Erythroblast (primary cell): Measurements from ENCODE around the gene SULT1E1.

Experiments
- DNase-seq, 2 experiments: peaks; one replicate each; lab custom pipeline; 2025; lab: John Stamatoyannopoulos, UW
- GATA1 ChIP-seq: IDR thresholded peaks from 2 replicates; pipeline ENCODE4 v1.6.1; 2011; ENCODE audit warnings: low read depth, mild to moderate bottlenecking, control low read depth, low read length, moderate library complexity
- POLR2A ChIP-seq: IDR thresholded peaks from 2 replicates; pipeline ENCODE4 v1.6.1; 2011; ENCODE audit warnings: mild to moderate bottlenecking, low read length

Gene SULT1E1

DNA sequence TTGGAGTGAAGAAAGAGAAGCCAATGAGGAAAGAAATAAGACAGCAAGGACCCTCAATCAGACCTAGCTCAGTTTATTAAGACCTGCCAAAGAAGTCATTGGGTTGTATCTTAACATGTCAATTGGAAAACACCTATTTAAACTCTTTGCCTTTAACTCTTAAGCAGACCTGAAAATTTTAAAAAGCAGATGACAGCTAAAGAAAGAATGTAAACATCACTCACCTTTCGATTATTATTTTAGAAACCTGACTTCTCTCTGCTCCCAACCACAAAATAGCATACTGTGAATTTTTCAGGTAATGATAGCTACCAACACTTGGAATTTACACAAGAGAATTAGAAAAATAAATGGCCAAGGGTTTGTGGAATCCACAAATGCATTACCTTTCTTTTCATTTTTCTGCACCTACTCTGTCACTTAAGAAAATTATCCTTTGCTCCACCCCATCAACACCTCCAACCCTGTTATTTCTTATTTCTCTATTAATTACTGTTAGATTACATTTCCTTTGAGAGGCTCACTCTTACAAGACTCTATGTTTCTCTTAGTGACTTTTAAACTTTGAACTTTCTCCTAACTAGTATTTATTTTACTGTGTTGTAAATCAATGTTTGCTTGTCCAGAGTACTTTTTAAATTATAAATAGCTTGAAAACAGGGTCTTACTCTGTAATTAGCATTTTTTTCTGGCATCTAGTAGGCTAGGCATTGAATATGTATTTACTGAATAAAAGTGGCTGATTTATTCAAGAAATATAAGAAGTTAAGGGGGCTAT lies 765 bp upstream of the SULT1E1 start:
- no peak for DNase-seq
- no peak for TF ChIP-seq GATA1
- no peak for TF ChIP-seq POLR2A

DNA sequence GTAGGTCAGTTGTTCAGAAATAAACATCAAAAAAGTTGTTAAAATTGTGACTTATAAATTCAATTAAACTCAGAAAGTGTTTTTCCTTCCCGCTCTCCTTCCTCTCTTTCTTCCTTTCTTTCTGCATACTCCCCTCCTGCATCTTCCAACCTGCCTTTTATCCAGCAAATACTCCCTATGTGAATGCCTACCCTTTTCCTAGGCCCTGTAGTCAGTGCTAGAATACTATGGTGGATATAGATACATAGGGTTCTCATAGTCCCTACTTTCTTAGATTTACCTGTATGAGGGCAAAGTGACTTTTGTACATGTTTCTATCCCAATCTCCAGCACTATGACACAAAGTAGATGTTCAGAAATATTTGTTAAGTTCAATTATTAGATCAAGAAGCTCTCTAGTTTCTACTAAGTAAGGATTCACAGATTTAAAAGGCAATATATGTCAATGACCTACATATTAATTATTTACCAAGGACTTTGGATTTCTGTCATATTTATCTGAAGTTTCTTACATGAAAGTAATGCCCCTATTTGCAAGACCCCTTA lies 732 bp downstream of the SULT1E1 start:
- TF ChIP-seq GATA1 (no peak), POLR2A (no peak)
- DNase-seq, result peak in 1 of 2 experiments; percentile 21

DNA sequence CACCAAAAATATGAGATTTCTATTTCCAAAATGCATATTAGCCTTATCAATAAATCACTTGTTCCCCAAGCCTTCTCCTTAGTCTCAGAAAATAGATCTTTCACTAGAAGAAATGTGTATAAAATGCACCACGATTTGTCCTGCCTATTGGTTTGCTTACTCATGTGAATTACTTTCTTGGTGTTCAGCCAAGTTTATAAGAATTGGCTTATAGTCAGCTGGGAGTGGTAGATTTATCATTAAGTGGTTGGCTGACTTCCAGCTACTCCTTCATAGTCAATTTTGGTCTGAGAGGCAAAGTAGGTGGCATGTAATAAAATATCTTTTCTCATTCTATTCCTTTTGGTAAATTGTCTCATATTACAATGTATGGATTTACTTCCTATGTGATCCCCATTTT lies 1.3 kb downstream of the SULT1E1 start:
- peak; percentile 88 to 90 for DNase-seq
- TF ChIP-seq POLR2A, result no peak
- TF ChIP-seq GATA1, result no peak

- DNase-seq, result no peak
- TF ChIP-seq GATA1 (no peak), POLR2A (no peak)
These were observed 4.1 kb downstream of the SULT1E1 start for GRCh38 chr4:69855822-69856221.

GRCh38 chr4:69849969-69850368 lies 10.0 kb downstream of the SULT1E1 start:
- TF ChIP-seq POLR2A, result no peak
- TF ChIP-seq GATA1, result no peak
- no peak for DNase-seq

DNA sequence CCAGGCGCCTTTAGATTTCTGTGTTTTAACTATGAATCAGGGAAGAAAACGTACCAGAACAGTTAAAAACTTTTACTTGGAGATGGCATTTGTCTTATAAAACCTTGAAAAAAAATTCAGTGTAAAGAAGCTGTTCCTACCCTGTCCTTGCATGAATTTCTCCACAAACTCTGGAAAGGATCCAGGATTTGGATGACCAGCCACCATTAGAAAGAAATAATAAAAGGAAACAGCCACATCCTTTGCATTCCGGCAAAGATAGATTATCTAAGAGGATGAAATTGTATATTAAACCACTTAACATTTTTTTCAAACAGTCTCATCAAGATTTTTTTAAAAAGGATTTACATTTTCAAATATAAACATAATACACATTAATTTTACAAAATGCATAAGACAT lies 10.6 kb downstream of the SULT1E1 start:
- DNase-seq, result no peak
- TF ChIP-seq GATA1 (no peak), POLR2A (no peak)

DNA sequence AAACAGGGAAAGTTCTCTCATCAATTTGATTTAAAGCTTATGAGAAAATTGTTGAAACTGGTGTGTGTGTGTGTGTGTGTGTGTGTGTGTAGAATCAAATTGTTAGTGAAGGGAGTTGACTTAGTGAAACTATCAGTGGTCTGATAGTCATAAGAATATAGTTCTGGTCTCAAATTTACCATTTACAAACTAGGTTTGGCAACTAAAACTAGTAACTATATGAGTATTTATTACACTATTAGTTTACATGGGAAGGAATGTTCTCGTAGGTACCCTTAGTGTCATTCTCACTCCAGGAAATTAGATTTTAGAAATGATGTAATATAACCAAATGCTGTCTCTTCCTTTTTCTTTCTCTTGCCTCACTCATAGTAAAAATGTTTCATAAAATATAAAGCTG lies 11.9 kb downstream of the SULT1E1 start:
- DNase-seq, result no peak
- TF ChIP-seq GATA1, result no peak
- no peak for TF ChIP-seq POLR2A

DNA sequence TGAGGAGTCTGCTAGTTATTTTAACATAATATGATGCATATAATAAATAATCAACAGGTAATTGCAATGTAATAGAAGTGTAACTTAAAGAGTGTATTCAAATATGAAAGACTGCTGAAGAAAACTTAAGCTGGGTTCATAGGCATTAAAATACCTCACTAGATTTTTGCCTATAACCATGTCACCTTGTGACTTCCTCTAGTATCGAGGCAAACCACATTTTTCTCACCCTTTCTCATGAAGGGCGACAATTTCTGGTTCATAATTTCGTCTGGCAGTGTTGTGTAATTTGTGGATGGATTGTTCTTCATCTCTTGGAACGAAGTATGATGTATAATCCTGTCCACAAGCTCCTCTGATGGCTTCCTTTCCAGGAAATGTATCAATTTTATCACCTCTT lies 16.0 kb downstream of the SULT1E1 start:
- no peak for TF ChIP-seq GATA1
- no peak for TF ChIP-seq POLR2A
- DNase-seq, result no peak

DNA sequence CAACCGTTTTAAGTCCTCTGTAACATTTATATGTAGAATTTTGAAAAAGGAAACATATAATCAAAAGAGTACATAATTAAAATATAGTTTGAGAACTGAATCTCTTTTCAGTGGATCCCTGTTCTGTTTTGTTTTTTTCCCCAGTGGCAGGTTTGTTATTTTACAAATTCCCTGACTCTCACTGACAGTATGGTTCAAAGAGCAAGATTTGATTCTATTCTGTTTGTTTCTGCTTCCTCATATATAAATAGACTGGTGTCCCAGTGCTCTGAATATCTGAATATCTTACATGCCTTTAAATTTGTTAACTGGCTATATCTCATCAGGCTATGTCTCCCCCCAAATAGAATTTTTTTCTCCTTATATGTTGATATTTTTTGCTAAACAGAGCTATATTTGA lies 16.6 kb downstream of the SULT1E1 start:
- DNase-seq, result no peak
- TF ChIP-seq GATA1 (no peak), POLR2A (no peak)

DNA sequence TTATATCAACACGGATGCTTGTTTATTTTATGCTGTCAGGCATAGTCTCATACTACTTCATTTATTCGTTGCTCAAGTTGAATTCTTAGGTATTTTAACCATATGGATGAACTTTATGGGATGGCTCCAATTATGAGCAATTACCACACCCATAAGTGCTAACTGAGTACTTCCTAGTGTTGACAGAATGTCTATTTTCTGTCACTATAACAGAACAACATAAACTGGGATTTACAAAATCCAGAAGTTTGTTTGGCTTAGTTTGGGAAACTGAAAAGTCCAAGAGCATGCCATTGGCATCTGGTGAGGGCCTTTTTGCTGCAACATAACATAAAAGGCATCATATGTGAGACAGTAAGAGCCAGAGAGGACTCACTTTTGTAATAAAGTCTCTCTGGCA lies 21.0 kb downstream of the SULT1E1 start:
- DNase-seq, result no peak
- no peak for TF ChIP-seq GATA1

DNA sequence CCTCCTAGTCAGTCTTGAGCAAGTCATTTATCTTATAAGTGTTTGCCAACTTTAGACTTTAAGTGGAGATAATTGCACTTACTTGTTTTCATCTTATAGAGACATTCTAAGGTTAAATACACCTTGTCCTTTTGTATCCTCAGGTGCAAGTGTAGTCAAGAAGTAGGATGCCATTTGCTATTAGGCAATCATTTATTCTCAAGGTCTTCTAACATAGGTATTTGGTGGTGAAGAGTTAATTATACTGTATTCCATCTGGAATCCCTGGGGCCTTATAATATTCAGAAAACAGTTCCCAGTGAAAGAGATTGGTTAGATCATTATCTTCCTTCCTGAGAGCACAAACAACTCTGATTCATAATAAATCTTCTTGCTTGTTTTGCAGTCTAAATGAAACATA lies 23.7 kb downstream of the SULT1E1 start:
- DNase-seq, result no peak

GRCh38 chr4:69835766-69836165 lies 24.2 kb downstream of the SULT1E1 start:
- no peak for DNase-seq
- TF ChIP-seq POLR2A (no peak), GATA1 (no peak)

More for the DNA sequence above, 23.7 kb downstream of the SULT1E1 start:
- TF ChIP-seq POLR2A, result no peak
- no peak for TF ChIP-seq GATA1

GRCh38 chr4:69833251-69833650 lies 26.7 kb downstream of the SULT1E1 start:
- peak in 1 of 2 experiments; percentile 22 for DNase-seq
- no peak for TF ChIP-seq GATA1

DNA sequence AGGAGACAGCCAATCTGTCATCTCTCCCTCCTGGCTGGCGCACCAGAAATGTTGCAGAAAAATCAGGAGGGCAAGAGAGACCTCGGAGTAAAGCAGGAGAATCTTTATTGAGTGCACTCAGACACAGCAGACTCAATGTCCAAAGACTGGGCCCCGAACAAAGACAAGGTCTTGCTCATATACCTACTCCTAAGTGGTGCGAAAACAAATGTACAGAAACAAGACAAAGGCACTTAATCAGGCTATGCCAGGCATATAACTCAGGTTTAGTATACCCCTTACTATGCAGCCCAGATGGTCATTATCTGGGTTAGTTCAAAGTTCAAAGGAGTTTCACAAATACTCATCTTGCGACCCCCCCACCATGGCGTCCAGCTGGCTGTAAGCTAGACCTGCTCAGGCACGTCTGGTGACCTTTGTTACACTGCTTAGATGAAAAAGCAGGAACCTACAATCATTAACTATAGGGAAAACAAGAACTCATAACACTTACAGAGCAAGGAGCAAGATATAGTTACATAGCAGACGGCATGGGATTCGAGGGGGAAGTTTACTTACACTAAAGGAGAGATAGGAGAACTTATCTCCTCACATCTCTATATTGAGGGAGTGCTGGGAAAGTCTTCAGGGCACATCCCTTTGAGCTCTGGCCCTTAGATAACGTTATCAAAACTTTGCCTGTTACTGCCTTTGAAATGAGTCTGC lies 27.5 kb downstream of the SULT1E1 start:
- TF ChIP-seq GATA1 (no peak), POLR2A (peak; percentile 3)
- DNase-seq, result peak; percentile 58 to 85
